ENCODE data around the gene YIPF5.
A peak's percentile ranks its signal among the peaks of the same experiment; 100 is the strongest.

The YIPF5 gene

DNA sequence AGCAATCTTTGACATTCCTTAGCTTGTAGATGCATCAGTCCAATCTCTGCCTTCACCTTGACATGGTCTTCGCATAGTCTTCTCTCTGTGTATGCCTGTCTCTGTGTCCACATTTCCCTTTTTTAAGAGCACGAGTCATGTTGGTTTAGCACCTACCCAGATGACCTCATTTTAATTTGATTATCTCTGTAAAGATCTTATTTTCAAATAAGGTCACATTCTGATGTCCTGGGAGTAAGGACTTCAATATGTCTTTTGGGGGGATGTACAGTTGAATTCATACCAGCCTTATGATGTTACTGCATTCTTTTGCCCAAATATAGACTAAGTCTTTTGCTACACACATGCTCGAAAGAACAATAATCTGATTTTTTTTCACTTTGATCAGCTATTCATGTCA lies 7.1 kb upstream of the YIPF5 start:
- DNase-seq: no peak

DNA sequence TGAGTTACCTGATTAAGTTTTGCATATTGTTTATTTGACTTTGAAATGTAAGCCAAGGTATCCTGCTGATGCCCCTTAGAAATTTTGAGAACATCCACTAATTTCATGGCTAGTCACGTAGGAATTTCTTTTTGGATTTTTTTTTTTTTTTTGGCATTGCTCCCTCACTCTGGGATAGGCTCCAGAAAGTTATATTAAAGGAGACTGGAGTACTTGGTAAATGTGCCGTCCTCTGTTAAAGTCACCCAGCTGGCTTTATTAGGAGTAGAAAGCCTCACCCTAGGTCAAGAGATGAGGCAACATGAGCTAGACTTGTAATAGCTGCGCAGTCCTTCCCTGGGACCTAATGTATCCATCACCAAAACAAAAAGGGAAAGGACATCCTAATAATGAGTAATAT lies 3.3 kb upstream of the YIPF5 start:
- DNase-seq: no peak

DNA sequence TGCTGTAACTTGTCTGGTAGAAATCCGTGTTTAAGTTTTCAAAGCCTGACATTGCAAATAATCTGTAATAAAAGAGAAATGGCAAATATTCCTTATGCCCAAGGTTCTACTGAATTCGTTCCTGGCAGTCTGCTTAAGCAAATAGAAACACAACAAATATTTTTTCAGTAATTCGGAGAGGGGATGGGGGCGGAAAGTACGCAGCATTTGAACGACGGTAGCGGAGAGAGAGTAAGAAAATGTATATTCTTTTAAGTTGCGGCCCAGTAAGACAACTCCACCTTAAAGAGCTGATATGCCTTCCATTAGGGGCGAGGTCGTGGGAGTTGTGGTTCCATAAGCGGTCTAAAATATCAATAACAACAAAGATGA lies 569 bp downstream of the YIPF5 start:
- DNase-seq: no peak

DNA sequence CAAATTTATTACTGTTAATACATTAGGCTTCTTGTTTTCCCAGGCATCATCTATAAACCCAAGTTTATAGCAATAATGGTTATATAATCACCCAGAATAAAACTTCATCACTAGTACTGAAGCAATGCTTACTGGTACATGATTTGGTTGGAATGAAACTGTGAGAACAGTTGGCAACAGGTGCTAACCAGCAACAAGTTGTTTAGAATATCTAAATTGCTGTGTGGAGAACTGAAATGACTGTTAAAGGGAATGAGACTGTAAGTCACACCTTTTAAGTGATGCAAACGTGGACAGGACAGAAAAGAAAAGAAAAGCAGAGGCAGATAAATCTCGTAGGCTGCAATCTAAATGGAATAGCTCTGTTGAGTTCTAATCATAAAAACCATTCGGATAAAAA lies 2.5 kb downstream of the YIPF5 start:
- no peak for DNase-seq

DNA sequence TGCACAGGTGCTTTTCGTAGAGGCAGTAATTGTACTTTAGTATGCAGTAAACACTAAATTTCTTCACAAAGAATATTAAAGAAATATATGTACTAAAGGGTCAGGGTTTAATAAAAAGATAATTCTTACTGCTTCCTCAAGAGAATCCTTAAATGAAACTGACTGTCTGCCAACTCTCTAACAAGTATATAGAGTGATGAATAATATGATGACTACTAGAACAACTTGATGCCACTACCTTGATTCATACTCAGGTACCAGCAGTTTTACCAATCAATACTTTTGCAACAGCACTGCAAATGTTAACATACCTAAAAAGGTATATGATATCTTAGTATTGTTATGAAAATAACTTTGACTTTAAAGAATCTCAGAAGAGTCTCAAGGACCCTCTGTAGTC lies 3.8 kb downstream of the YIPF5 start:
- DNase-seq: no peak

DNA sequence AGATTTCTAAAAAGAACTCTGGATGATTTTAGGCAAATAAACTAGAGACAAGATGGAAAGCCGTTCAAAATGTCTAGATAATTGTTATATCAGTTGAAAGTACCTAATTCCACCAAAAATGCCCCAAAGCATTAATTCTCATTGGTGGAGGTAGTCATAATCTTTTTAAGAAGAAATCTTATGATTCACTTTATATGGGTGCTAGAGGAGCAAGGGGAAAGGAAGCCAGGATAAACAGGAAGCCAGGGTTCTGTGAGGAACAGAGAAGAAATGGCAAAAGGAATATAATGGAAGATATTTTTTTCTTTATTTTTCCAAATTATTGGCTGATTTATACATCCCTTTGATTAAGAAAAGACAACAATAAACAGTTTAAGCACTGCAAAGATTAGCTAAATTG lies 7.8 kb downstream of the YIPF5 start:
- DNase-seq: no peak

DNA sequence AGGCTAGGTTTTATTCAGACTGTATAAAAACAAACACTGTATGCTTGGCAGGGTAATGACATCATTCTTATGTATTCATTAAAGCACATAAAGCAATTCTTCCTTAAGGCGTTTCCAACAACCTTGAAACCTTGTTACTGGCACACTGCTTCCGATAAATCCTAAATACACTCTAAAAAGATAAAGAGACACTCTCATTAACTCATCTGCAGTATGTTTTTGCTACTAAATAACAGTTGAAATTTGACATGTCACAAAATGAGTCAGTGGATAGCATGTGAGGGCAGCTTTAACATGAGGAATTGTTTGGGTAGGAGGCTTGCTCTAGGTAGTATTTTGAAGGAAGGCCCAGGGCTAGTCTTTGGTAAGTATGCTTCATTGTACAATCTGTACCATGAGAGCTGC lies 13.7 kb downstream of the YIPF5 start:
- DNase-seq: no peak

DNA sequence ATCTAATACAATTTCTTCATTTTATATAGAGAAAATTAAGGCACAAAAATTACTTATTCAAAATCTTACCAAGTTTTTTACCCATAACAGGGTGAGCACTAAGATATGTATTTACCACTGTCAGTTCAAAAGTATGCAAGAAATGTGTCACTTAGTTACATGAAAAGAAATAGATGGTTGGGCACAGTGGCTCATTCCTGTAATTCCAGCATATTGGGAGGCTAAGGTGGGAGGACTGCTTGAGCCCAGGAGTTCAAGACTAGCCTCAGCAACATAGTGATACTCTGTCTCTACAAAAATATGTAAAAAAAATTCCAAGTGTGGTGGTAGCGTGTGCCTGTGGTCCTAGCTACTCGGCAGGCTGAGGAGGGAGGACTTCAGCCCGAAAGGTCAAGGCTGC lies 19.4 kb downstream of the YIPF5 start:
- DNase-seq: no peak

DNA sequence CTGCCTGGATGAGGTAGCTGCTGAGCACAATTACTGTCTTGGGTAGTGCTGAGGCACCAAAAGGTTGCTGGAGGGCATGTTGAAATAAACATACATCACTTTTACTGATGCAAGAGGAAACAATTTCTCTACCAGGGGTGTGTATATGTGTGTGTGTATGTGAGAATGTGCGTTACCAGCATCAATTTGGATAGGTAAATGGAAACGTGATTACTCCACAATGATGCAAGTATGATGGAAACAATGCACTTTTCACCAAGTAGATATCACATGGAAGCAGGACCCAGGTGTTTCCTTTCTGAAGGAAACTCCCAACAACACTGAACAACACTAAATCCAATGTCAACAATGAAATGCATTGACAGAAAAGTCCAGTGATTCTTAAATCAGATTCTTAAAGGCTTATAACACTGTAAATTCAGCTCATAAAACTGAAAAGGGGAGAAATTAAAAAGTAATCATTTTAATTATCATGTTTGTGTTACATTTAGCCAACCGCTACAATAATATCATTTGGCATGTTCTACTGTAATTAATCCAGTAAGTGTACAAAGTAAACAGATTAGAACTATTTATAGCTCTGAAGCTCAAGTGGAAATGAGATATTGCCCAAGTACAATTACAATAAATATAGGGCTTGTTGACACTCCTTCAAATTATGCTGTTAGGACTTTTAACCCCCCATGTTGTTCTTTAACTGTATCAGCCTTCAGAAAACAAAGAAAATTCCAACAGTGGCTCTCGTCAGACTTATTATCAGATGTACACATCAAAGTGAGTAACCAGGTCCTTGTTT lies 25.3 kb downstream of the YIPF5 start:
- no peak for DNase-seq

DNA sequence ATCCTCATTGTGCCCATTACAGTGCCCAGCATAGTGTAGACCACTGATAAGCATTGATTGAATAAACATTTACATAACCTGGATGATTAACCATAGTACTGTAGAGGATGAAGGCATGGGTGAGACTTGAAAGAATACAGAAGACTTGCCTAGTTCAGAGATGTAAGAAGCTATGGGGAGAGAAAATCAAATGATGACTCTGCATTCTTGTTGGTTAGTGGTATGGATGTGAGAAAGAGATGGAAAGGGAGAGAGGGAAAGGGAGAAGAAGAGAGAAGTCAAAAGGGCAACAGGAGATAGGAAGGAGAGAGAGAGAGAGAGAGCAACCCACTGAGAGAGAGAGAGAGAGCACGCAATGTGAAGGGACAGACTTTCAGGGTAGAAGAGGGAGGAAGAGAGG lies 26.8 kb downstream of the YIPF5 start:
- no peak for DNase-seq

DNA sequence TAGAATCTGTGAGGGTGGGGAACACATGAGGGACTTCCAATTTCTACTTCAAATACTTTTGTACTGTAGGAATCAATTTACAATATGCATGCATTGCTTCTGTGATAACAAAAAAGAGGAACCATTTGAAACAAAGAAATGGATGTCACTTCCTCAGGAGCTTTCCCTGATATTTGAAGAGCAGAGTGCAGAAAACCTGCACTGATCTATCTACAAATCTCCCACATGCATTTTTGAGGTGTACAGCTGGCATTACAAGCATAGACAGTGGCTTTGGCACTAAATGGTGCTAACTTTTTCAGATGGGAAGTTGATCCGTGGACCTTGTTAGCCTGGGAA lies 27.7 kb downstream of the YIPF5 start:
- no peak for DNase-seq

DNA sequence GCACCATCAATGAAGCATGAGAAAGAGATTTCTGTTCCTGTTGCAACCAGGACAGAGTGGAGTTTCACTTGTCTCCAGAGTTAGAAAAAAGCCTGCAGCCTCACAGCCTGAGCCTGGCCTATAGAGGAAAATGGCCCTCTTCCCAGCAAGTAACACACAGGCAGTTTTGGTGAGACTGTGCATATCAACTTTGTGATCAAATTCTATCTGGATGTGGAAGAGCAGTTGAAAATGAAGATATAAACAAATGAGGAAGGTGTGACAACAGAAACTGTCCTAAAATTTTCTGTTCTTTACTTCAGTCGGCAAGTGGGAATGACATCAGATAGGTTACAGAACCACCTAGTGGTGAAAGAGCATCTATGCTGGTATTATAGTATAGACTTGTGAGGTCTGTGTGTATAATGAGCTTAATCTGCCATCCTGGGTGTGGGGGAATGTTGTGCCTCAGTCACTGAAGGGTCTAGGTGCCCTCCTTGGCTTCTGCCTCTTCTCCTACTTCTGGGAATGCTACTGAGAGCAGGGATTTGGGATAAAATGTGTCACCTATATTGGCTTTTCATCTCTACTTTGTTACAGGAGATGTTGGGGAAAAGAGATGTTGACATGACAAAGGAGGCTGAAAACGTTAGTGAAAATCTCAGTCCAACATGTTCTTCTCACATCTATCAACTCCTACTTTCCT lies 28.2 kb downstream of the YIPF5 start:
- peak; percentile 32 for DNase-seq

DNA sequence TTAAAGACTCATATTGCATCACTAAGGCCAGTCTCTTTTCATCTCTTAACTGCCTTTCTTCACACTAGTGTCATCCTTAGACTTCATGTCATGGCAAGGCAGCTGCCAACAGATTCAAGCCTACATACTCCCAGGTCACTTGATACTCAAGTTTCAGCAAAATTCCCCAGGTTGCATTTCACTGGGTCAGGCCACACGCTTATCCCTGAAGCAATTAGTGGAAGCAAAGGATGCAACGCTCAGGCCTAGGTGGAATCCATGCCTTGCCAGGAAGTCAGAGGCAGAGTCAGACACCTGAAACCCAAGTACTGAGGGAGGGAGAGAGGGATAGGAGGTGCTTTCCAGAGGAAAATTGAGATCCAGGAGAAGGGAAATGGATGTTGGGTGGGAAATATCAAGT lies 28.9 kb downstream of the YIPF5 start:
- DNase-seq: no peak

DNA sequence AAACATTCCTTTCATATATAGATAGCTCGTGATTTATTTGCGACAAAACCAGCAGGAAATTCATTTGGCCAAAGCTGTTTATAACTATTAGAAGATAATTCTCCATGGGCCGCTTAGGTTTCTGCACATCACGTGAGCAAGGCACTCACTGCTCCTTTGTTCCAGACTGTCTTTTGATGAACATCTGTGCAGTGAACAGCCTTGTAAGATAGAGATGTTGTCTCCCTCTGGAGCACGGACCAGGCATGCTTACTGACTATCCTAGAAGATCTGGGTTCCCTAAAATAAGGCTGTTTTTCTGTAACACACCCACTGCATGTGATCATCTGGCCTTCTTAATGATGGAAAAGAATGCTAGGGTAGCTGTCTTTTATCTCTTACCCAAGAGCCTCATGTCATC lies 30.9 kb downstream of the YIPF5 start:
- no peak for DNase-seq

DNA sequence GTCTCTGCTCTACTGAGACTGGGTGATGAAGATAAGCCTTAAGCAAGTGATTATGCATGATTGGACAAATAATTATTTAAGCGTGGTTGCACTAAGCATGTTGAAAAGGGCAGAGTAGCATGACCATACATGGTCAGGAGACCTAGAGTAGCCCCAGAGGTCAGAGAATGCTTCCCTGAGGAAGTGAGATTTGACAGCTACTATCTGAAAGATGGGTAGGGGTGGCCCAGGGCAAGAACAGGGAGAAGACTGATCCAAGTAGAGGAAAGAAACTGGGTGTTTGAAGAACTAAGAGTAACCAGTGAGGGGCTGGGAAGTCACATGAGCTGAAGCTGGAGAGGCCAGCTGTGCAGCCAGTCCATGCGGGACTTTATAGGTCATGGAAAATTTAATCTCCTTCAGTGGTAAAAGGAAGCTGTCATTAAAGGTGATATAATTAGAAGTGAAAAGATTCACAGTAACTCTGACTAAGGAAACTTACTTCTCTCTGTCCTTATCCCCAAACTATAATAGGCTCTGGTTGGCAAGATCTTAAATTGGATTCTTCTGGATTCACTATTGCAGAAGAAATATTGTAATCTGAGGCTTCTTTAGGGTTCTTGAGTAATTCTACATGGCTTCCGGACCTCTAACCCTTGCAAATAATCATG lies 35.2 kb downstream of the YIPF5 start:
- no peak for DNase-seq

DNA sequence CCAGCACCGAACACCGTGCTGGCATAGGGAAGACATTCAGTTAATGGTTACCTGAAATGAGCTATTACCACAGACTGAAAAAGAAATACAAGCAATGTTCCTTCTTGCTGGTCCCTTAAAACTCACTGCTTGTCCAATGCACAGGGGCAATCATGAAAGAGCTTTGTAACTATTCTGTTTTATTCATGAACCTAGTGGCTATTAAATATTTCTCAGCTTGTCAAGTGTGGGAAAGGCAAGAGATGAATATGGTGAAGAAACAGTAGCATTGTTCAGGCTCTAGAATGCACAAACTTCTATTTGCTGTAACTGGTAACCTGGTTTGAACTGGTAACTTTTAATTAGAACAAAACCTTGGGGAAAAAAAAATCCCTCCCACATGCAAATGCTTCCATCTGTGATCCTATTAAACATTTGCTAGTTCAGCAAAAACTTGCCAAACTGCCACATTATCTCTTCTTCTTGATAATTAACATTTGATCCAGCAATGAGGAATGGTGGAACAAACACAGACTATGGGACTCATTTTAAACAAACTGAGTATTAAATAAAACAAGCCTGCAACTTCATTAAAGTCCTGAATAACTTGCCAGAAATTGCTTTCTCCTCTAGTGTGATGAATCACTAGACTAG lies 36.1 kb downstream of the YIPF5 start:
- no peak for DNase-seq

DNA sequence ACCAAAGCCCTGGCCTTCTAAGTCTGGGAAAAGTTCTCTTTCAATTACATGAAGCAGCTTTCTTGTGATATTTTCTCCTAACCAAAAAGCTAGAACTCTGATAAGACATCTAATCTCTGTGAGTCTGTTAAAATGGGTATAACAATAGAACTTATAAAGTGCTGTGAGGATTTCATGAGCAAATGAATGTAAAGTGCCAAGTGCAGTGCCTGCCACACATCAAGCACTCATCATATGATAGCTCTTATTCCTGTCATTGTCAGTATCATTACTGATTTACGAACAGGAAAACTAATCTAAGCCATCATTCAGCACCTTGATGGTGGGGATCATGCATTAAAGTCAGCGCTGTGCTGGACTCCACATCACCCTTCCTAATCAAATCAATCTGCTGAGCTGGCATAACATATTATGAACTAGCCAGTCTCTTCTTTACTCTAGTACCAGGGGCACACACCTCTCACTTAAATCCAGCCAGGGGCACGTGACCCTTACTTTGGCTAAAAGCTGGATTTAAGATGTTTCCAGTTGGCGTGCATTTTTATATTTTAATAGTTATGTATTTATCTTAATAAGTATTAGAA lies 37.3 kb downstream of the YIPF5 start:
- no peak for DNase-seq

DNA sequence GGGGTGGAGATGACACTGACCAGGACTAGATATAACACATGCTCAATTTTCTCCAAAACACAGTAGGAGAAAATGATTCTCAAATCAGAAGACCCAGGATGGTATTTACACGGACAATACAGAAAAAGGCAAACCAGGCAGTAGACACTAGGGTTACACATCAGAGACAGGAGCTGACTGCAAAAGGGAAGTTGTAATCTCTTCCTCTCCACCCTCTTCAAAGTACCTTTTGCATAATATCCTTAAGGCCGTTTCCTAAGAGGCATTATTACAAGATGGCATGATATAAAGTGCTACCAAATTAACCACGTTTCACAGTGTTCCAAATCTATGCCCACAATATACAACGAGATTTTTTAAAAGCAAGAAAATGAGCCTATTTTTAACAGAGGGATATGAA lies 39.2 kb downstream of the YIPF5 start:
- DNase-seq: no peak

DNA sequence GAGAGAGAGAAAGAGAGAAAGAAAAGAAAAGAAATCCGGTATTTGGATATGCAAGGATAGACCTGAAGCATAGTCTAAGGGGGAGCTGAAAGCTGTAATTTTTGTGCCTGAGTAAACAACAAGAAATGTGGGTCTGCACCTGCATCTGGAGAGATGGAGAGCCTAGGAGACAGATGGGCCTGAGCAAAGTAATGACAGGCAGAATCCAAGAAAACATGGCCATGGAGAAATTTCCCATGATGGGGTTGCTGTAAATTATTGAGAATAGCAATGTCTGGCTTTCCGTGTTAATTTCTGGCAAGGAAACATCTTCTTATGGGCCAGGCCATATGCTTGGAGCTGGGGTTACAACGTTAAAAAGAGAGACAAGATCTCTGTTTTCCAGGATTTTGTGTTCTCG lies 40.2 kb downstream of the YIPF5 start:
- no peak for DNase-seq

DNA sequence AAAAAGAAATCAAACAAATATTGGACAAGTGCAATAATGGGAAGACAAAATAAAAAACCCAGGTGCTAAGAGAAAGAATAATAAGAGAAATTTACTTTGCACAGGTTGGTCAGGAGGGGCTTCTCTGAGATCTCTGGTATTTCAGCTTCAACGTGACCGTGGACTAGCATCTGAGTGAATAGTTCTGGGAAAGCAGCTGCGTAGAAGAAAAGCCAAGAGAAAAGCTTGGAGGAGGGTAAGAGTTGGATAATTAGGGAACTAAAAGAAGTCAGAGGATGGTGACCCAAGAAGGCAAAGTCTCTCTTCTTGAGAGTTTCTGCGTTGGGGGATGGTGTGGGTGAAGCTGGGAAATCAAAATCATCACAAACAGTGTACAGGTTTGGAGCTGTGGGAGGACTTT lies 41.6 kb downstream of the YIPF5 start:
- no peak for DNase-seq

DNA sequence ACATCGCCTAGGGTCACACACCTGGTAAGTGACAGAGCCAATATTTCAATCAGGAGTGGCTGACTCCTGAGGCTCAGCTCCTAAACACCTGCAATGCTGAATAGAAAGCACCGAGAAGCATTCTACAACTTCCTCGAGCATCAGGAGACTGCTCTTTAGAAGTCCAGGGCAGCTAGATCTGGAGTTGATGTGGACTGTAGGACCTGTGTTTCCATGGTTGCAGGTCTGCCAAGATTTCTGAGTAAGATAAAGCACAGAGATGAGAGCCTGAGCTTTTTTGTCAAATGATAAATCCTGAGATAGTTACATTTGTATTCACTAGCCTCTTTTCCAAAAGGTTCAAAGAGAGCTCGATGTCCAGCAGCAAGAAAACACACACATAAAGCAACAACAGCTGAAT lies 43.8 kb downstream of the YIPF5 start:
- no peak for DNase-seq

DNA sequence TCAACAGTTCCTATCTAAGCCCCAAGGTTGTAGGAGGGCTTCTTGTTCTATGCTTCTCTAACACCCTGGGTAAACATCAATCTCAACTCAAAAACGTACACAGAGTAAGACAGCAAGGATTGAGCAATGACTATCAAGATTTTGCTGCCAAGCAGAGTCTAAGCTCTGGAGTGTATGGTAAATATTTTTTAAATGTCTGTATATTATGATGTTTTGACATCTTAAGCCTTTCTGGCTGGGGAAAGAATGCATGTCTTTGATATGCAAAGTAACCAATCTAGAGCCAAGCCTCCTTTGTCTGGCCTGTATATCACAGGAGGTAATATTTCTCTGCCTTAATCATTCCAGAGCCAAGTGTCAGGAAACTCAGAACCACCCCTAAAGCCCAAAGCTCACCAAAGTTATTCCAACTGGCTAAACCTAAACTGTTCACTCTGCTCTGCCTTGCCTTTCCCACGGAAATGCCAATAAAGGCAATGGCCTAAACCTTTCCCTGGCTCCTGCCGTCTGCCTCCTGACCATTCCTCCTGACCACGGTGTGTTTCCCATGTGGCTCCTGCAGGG lies 45.2 kb downstream of the YIPF5 start:
- DNase-seq: no peak

DNA sequence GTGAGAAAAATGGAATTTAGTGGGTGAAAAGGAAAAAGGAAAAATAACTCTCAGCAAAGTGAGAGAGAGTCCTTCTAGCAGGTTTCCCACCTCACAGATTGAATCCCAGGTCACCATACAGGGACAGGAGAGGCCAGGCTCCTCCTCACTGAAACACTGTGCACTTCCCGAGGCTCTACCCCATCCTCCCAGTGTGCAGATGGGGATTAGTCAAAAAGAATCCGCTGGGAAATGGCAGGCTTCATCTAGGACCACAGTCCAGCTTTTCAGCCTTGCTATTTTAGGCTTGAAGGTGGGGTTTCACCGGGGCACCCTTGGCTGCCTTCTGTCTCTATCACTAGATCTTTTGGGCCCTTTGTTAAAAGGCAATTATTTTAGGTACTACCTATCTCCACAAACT lies 47.8 kb downstream of the YIPF5 start:
- DNase-seq: no peak

Data from NCI-H1092 treated with DMSO at 0.1 percent for 48 hours (cell line).